ENCODE results near the gene DTNB.
"Not testable (repeated sequence)": the region's sequence is repeated elsewhere in the genome, so short reads cannot be mapped to it uniquely, and the experiment has no call there.

DTNB gene

GRCh38 chr2:25673300-25674076 is at the start of gene DTNB:
DTNB (minus strand) TSS chr2:25673577; CDS start chr2:25652660, 20,917 bp downstream.
- DNase-seq: peak; percentile 49

GRCh38 chr2:25722224-25722623 is 48.8 kb upstream of the DTNB start:
- DNase-seq: no peak

GRCh38 chr2:25720575-25720974 is 47.2 kb upstream of the DTNB start:
- DNase-seq: no peak

GRCh38 chr2:25714740-25715139 is 41.4 kb upstream of the DTNB start:
- DNase-seq: no peak

- DNase-seq: no peak
These were observed 39.1 kb upstream of the DTNB start for GRCh38 chr2:25712455-25712854.

- no peak for DNase-seq
These were observed 38.4 kb upstream of the DTNB start for GRCh38 chr2:25711675-25712354.

- DNase-seq: no peak
These were observed 37.4 kb upstream of the DTNB start for GRCh38 chr2:25710750-25711149.

GRCh38 chr2:25709349-25709748 is 36.0 kb upstream of the DTNB start:
- DNase-seq: no peak

- no peak for DNase-seq
These were observed 34.7 kb upstream of the DTNB start for GRCh38 chr2:25707927-25708590.

GRCh38 chr2:25705575-25705974 is 32.2 kb upstream of the DTNB start:
- not testable (repeated sequence) for DNase-seq

- DNase-seq: no peak
These were observed 28.4 kb upstream of the DTNB start for GRCh38 chr2:25701801-25702200.

- peak; percentile 31 for DNase-seq
These were observed 26.9 kb upstream of the DTNB start for GRCh38 chr2:25700221-25700660.

- no peak for DNase-seq
These were observed 25.8 kb upstream of the DTNB start for GRCh38 chr2:25699216-25699615.

- DNase-seq: no peak
These were observed 25.4 kb upstream of the DTNB start for GRCh38 chr2:25698752-25699151.

GRCh38 chr2:25697559-25698341 is 24.4 kb upstream of the DTNB start:
- DNase-seq: no peak

- no peak for DNase-seq
These were observed 19.5 kb upstream of the DTNB start for GRCh38 chr2:25692737-25693445.

- no peak for DNase-seq
These were observed 18.8 kb upstream of the DTNB start for GRCh38 chr2:25692143-25692542.

- no peak for DNase-seq
These were observed 16.7 kb upstream of the DTNB start for GRCh38 chr2:25690058-25690457.

- DNase-seq: no peak
These were observed 14.9 kb upstream of the DTNB start for GRCh38 chr2:25688236-25688635.

- DNase-seq: no peak
These were observed 12.4 kb upstream of the DTNB start for GRCh38 chr2:25685741-25686140.

GRCh38 chr2:25684577-25685473 is 11.4 kb upstream of the DTNB start:
- DNase-seq: no peak

Measured in NCI-H748 treated with DMSO at 0.1 percent for 48 hours (cell line).